HepG2 (cell line): ENCODE measurements around the gene RNASE7. TPM values are rescaled to one million over a fixed set of nuclear protein-coding genes. Genes with fewer than 3 reads are reported as not detected.

Source experiments
- AGO1 ChIP-seq: fragments of 200-400 bp; formaldehyde crosslinking; IDR thresholded peaks from 2 replicates; pipeline ENCODE4 v1.6.1; 2017; ENCODE audit warnings: mild to moderate bottlenecking, low read depth, low read length, moderate library complexity; ENCODE audit not compliant: poor library complexity, severe bottlenecking
- DR1 ChIP-seq: sonication (generic); formaldehyde crosslinking; IDR thresholded peaks from 2 replicates; pipeline ENCODE4 v1.8.0; 2021; ENCODE audit warnings: mild to moderate bottlenecking, missing genetic modification reagents, inconsistent platforms
- GTF2F1 ChIP-seq: fragments of 150-350 bp; IDR thresholded peaks from 2 replicates; pipeline ENCODE4 v1.6.1; 2014; ENCODE audit warnings: low read length
- HDAC6 ChIP-seq: fragments of 200-600 bp; sonication (generic); IDR thresholded peaks from 2 replicates; pipeline ENCODE4 v1.7.0; 2017; ENCODE audit warnings: mild to moderate bottlenecking, antibody characterized with exemption, low read length, low read depth
- HOXA5 ChIP-seq: sonication (generic); formaldehyde crosslinking; IDR thresholded peaks from 2 replicates; pipeline ENCODE4 v1.4.0; 2020; ENCODE audit warnings: missing genetic modification reagents
- KLF6 ChIP-seq: IDR thresholded peaks from 2 replicates; pipeline ENCODE4 v1.8.0; 2016; ENCODE audit warnings: missing biosample characterization, missing genetic modification reagents
- MED1 ChIP-seq: sonication (generic); formaldehyde crosslinking; IDR thresholded peaks from 2 replicates; pipeline ENCODE4 v1.4.0; 2020; ENCODE audit warnings: missing genetic modification reagents
- PPARG ChIP-seq: conservative IDR thresholded peaks from 2 replicates; pipeline ENCODE4 v1.6.1; 2016; ENCODE audit warnings: missing biosample characterization, missing genetic modification reagents
- RAD21 ChIP-seq: fragments of 450-650 bp; formaldehyde crosslinking; IDR thresholded peaks from 2 replicates; pipeline ENCODE4 v1.5.0; 2020; ENCODE audit warnings: mild to moderate bottlenecking
- RARG ChIP-seq: sonication (generic); formaldehyde crosslinking; IDR thresholded peaks from 2 replicates; pipeline ENCODE4 v1.4.0; 2020; ENCODE audit warnings: low read depth, mild to moderate bottlenecking, missing genetic modification reagents
- XRCC5 ChIP-seq: fragments of 200-400 bp; formaldehyde crosslinking; optimal IDR thresholded peaks from 2 replicates; pipeline ENCODE3; 2017; ENCODE audit warnings: mild to moderate bottlenecking, low read length
- ZC3H4 ChIP-seq: sonication (generic); formaldehyde crosslinking; IDR thresholded peaks from 2 replicates; pipeline ENCODE4 v1.4.0; 2020; ENCODE audit warnings: missing genetic modification reagents, borderline replicate concordance
- ZFX ChIP-seq: sonication (generic); formaldehyde crosslinking; IDR thresholded peaks from 2 replicates; pipeline ENCODE4 v1.4.0; 2020; ENCODE audit warnings: mild to moderate bottlenecking, low read depth, missing genetic modification reagents, moderate library complexity
- ZMYM2 ChIP-seq: sonication (generic); formaldehyde crosslinking; IDR thresholded peaks from 2 replicates; pipeline ENCODE4 v1.8.0; 2022; ENCODE audit warnings: mild to moderate bottlenecking, missing genetic modification reagents
- ZNF30 ChIP-seq: sonication (generic); formaldehyde crosslinking; IDR thresholded peaks from 2 replicates; pipeline ENCODE4 v1.5.0; 2020; ENCODE audit warnings: mild to moderate bottlenecking, missing genetic modification reagents
- ZNF543 ChIP-seq: sonication (generic); formaldehyde crosslinking; IDR thresholded peaks from 2 replicates; pipeline ENCODE4 v1.4.0; 2020; ENCODE audit warnings: mild to moderate bottlenecking, missing genetic modification reagents
- ZNF850 ChIP-seq: sonication (generic); formaldehyde crosslinking; conservative IDR thresholded peaks from 2 replicates; pipeline ENCODE4 v1.9.0; 2021; ENCODE audit warnings: mild to moderate bottlenecking, missing genetic modification reagents
- ZSCAN9 ChIP-seq: IDR thresholded peaks from 2 replicates; pipeline ENCODE4 v1.6.1; 2016; ENCODE audit warnings: borderline replicate concordance
- polyA plus RNA-seq, 8 experiments: library from polyadenylated mRNA; depleted of rRNA in 3 of 8; stranded (reverse) in 7 of 8; unstranded in 1 of 8; fragments of >200 nt; fragmentation: Illumina TruSeq in 4 of 8; extraction: Trizol in 4 of 8; gene quantifications; 2 replicates each; pipeline versions ENCODE4 v1.2.1 to v1.2.3, GENCODE V29; 2011 to 2016; ENCODE audit warnings: low read depth in 4 of 8, missing spikeins in 1 of 8, mixed read lengths in 1 of 8; ENCODE audit not compliant: insufficient read depth in 1 of 8
- total RNA-seq, 5 experiments: library from RNA; depleted of rRNA; stranded (reverse); fragments of >200 nt; fragmentation: Illumina TruSeq; extraction: Trizol; gene quantifications; 2 replicates each; pipeline ENCODE4 v1.2.3, GENCODE V29; 2016; ENCODE audit warnings: low read depth in 1 of 5
- TF ChIP-seq, protein P1 (sequence below): sonication (generic); formaldehyde crosslinking; IDR thresholded peaks from 2 replicates; pipeline ENCODE4 v1.5.0; 2020; ENCODE audit warnings: mild to moderate bottlenecking, missing genetic modification reagents, borderline replicate concordance
- TF ChIP-seq, protein P2 (sequence below): sonication (generic); formaldehyde crosslinking; IDR thresholded peaks from 2 replicates; pipeline ENCODE4 v1.4.0; 2020; ENCODE audit warnings: missing genetic modification reagents
- TF ChIP-seq, protein P3 (sequence below), 2 experiments: sonication (generic) in 1 of 2; formaldehyde crosslinking in 1 of 2; IDR thresholded peaks; 2 replicates each; pipeline versions ENCODE4 v1.4.0 to v1.6.1; 2018 to 2020; ENCODE audit warnings: missing genetic modification reagents in 2 of 2, borderline replicate concordance in 1 of 2, low read depth in 1 of 2, mild to moderate bottlenecking in 1 of 2, missing biosample characterization in 1 of 2
- TF ChIP-seq, protein P4 (sequence below): sonication (generic); formaldehyde crosslinking; IDR thresholded peaks from 2 replicates; pipeline ENCODE4 v1.4.0; 2020; ENCODE audit warnings: mild to moderate bottlenecking, missing genetic modification reagents

RNASE7 gene
- total and polyA plus RNA-seq, 2 of the 13 experiments (the other 11 are each of a cell fraction or from before 2014, with no cell fraction given): 0.04 TPM; not detected in 1

DNA sequence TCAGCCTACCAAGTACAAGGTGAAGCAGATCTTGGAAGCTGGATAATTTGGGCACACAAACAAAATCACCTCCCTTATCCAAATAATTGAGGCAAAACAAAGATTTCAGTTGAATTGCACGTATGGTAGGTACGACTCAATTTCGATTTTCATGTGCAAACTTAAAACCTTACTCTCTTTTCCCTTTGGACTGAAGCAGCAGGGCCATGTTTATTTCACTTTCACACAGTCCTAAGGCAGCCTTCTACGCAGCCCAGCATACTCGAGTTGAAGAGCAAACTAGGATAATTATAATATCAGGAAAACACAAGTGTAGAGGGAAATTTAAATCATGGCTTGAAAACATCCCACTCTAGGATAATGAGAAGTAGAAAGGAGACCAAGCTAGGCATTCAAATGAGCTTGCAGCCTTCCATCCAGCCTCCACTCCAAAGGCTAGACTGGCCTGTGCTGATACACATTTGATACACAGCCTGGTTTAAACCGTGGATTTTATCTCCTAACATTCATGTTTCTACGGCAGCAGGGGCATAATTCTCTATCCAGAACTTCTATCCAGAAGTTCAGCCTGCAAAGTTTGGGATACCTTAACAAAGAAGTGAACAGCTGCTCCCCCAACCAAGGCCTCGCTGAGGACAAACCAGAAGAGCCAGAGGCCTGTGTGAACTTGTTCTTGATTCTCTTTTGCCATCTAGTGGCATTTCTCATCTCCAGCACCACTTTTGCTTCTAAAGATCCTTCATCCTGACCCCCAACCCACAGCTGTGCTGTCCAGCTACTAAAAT, 2.4 kb upstream of the RNASE7 start (continued):
- TF ChIP-seq ZNF543 (CRISPR knock-in tag) (0 out of 2 replicates have a peak, but pooled peaks have one; percentile 6), KLF6 (CRISPR knock-in tag) (0 out of 2 replicates have a peak, but pooled peaks have one; percentile 43), MED1 (CRISPR knock-in tag) (peak; percentile 35; the same call in 1 of the 2 replicates), HDAC6 (no peak), AGO1 (no peak), ZSCAN9 (CRISPR knock-in tag) (peak; percentile 16; the same call in 1 of the 2 replicates), ZNF30 (CRISPR knock-in tag) (no peak), XRCC5 (peak; percentile 53), ZNF850 (CRISPR knock-in tag) (no peak), RARG (CRISPR knock-in tag) (no peak), RAD21 (CRISPR knock-in tag) (peak; percentile 92), GTF2F1 (no peak), ZMYM2 (CRISPR knock-in tag) (no peak), ZC3H4 (CRISPR knock-in tag) (0 out of 2 replicates have a peak, but pooled peaks have one; percentile 36), PPARG (CRISPR knock-in tag) (peak; percentile 45; the same call in 1 of the 2 replicates), HOXA5 (peak; percentile 34; the same call in 1 of the 2 replicates), DR1 (CRISPR knock-in tag) (no peak), ZFX (CRISPR knock-in tag) (peak; percentile 85)
- TF ChIP-seq, protein P1, sequence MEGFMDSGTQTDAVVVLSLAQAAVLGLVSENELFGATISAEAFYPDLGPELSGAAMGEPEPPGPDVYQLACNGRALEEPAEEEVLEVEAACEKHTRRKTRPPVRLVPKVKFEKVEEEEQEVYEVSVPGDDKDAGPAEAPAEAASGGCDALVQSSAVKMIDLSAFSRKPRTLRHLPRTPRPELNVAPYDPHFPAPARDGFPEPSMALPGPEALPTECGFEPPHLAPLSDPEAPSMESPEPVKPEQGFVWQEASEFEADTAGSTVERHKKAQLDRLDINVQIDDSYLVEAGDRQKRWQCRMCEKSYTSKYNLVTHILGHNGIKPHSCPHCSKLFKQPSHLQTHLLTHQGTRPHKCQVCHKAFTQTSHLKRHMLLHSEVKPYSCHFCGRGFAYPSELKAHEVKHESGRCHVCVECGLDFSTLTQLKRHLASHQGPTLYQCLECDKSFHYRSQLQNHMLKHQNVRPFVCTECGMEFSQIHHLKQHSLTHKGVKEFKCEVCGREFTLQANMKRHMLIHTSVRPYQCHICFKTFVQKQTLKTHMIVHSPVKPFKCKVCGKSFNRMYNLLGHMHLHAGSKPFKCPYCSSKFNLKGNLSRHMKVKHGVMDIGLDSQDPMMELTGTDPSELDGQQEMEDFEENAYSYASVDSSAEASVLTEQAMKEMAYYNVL (CRISPR knock-in tag): peak; percentile 38; the same call in 1 of the 2 replicates
- TF ChIP-seq, protein P2, sequence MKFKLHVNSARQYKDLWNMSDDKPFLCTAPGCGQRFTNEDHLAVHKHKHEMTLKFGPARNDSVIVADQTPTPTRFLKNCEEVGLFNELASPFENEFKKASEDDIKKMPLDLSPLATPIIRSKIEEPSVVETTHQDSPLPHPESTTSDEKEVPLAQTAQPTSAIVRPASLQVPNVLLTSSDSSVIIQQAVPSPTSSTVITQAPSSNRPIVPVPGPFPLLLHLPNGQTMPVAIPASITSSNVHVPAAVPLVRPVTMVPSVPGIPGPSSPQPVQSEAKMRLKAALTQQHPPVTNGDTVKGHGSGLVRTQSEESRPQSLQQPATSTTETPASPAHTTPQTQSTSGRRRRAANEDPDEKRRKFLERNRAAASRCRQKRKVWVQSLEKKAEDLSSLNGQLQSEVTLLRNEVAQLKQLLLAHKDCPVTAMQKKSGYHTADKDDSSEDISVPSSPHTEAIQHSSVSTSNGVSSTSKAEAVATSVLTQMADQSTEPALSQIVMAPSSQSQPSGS: peak; percentile 9; the same call in 1 of the 2 replicates
- TF ChIP-seq, protein P3, sequence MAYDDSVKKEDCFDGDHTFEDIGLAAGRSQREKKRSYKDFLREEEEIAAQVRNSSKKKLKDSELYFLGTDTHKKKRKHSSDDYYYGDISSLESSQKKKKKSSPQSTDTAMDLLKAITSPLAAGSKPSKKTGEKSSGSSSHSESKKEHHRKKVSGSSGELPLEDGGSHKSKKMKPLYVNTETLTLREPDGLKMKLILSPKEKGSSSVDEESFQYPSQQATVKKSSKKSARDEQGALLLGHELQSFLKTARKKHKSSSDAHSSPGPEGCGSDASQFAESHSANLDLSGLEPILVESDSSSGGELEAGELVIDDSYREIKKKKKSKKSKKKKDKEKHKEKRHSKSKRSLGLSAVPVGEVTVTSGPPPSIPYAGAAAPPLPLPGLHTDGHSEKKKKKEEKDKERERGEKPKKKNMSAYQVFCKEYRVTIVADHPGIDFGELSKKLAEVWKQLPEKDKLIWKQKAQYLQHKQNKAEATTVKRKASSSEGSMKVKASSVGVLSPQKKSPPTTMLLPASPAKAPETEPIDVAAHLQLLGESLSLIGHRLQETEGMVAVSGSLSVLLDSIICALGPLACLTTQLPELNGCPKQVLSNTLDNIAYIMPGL (CRISPR knock-in tag; IDR thresholded peaks at IDR 0.05; ENCODE audit: borderline replicate concordance in 1 of 2, low read depth in 1 of 2): peak; percentile 50 to 57; a peak in 2 of 4 replicates
- TF ChIP-seq, protein P4, sequence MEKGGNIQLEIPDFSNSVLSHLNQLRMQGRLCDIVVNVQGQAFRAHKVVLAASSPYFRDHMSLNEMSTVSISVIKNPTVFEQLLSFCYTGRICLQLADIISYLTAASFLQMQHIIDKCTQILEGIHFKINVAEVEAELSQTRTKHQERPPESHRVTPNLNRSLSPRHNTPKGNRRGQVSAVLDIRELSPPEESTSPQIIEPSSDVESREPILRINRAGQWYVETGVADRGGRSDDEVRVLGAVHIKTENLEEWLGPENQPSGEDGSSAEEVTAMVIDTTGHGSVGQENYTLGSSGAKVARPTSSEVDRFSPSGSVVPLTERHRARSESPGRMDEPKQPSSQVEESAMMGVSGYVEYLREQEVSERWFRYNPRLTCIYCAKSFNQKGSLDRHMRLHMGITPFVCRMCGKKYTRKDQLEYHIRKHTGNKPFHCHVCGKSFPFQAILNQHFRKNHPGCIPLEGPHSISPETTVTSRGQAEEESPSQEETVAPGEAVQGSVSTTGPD (CRISPR knock-in tag): 0 out of 2 replicates have a peak, but pooled peaks have one; percentile 26
